Heart left ventricle (tissue), 13 donors: ENCODE measurements around the gene YIF1B.

ENCODE experiments used
- POLR2A ChIP-seq, 2 donors: fragments of 450-650 bp; IDR thresholded peaks; one replicate each; pipeline ENCODE4 v1.6.1; 2017; ENCODE audit warnings: antibody characterized with exemption in 2 of 2, mild to moderate bottlenecking in 2 of 2, moderate library complexity in 2 of 2
- TF ChIP-seq, protein P1 (sequence below), 12 donors: fragments of 200-600 bp; sonication (generic) in 4 of 12; IDR thresholded peaks; one replicate each; pipeline versions ENCODE4 v1.5.0 to v1.8.0; 2018 to 2022; ENCODE audit warnings: antibody characterized with exemption in 12 of 12, mild to moderate bottlenecking in 5 of 12
- donor health status: ischemic (EF 13 %, LVEDD 7.1; RV severe dilation, severe dysfunction).
- donor health status: DM: no; HTN: yes; CAD: no.
- donor health status: DM: no; HTN: no; CAD: no.
- donor health status: ischemic (EF 25% LVEDD 6.9; RV normal size, moderate dysfunction).
- donor health status: ischemic (EF 25% LVEDD 5.7; RV mildly dilated, moderate dysfunction).
- donor health status: ischemic (EF 35%, LVEDD 5.7; RV mildly dilated, moderate dysfunction).
- donor health status: nonischemic (EF 11% LVEDD 7.7; RV severe dilation, severe dysfunction).
- donor health status: DM: yes; HTN: yes; CAD: no.
- donor health status: PGD.
- donor health status: ischemic (EF 29% LVEDD 5.4; RV normal size, mild dysfunction).
- donor health status: nonischemic (EF 23%, LVEDD 6.1; RV moderate dilation, normal function).

DNA sequence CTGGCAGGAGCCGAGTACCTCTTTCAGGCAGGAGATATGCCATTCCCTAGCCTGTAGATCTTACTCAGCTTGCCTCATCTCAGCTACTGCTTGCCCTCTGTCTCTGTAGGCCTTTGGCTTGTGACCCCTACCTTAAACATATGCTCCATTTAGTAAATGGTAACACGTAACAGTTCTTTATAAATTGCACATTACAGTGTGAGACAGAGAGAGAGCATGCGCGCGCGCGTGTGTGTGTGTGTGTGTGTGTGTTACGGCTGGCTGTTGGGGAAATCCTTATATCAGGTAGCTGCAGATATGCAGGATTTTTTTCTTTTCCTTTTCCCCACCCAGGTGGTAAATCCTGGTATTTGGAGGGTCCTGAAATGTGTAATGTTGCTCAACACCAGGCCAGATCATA lies 47.2 kb downstream of the YIF1B start:
- TF ChIP-seq, protein P1, sequence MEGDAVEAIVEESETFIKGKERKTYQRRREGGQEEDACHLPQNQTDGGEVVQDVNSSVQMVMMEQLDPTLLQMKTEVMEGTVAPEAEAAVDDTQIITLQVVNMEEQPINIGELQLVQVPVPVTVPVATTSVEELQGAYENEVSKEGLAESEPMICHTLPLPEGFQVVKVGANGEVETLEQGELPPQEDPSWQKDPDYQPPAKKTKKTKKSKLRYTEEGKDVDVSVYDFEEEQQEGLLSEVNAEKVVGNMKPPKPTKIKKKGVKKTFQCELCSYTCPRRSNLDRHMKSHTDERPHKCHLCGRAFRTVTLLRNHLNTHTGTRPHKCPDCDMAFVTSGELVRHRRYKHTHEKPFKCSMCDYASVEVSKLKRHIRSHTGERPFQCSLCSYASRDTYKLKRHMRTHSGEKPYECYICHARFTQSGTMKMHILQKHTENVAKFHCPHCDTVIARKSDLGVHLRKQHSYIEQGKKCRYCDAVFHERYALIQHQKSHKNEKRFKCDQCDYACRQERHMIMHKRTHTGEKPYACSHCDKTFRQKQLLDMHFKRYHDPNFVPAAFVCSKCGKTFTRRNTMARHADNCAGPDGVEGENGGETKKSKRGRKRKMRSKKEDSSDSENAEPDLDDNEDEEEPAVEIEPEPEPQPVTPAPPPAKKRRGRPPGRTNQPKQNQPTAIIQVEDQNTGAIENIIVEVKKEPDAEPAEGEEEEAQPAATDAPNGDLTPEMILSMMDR (IDR thresholded peaks at IDR 0.05), result no peak
- TF ChIP-seq POLR2A (IDR thresholded peaks at IDR 0.05), result no peak
